Measurements from ENCODE around the gene DNAH17. TPM values are rescaled to one million over a fixed set of nuclear protein-coding genes. Genes with fewer than 3 reads are reported as not detected.

DNAH17 gene
- total and polyA plus RNA-seq, 2 of the 8 experiments (the other 6 are each of a cell fraction or from before 2014, with no cell fraction given): 0.14 to 0.67 TPM

- no peak overlapping the region for H3K27ac ChIP-seq (ENCODE audit: low read depth, low read length)
- no peak overlapping the region for H2BK20ac ChIP-seq (ENCODE audit: low read length)
- no peak overlapping the region for H2AK5ac ChIP-seq (ENCODE audit: low read depth, low read length)
- no peak overlapping the region for H3K18ac ChIP-seq (ENCODE audit: extremely low read depth, low read length)
- H3K14ac ChIP-seq (ENCODE audit: insufficient read length): no peak overlapping the region
- ChIA-PET POLR2A (ENCODE audit: partially characterized antibody) (interaction anchor here (0.6 kb wide), 1 partner anchor 10 kb away, joined by 3 read pairs; no protein-coding TSS in a partner anchor), CTCF (ENCODE audit: partially characterized antibody) (interaction anchor here (0.6 to 3.2 kb wide), 7 partner anchors 10 to 217 kb away, joined by 3 to 19 read pairs (median 4); no protein-coding TSS in a partner anchor)
- 95% methylated on average over 10 of the region's 10 CpGs; no CpG with 5 or more reads in 1 of the 2 experiments for WGBS, 2 experiments (ENCODE audit: extremely low coverage in 1 of 2, insufficient coverage in 1 of 2, insufficient read length in 1 of 2, insufficient replicate concordance in 2 of 2, low coverage in 1 of 2, low lambda C conversion rate in 2 of 2, missing lambda C conversion rate in 1 of 2)
- H4K20me1 ChIP-seq (replicated peaks in 1 of 2; ENCODE audit: control insufficient read depth in 1 of 2, insufficient read depth in 2 of 2, low read length in 2 of 2): no peaks in the 10 kb centered on the region
- H2BK15ac ChIP-seq (ENCODE audit: low read length): no peak overlapping the region
- FAIRE-seq (no peak), DNase-seq (ENCODE audit: low read depth in 1 of 2, low spot score in 2 of 2) (no peak)
- no peaks in the 10 kb centered on the region for H3K79me2 ChIP-seq (ENCODE audit: control insufficient read depth in 1 of 2, insufficient read depth in 2 of 2, low read length in 2 of 2)
- H3K27me3 ChIP-seq (replicated peaks in 1 of 4; ENCODE audit: control insufficient read depth in 3 of 4, extremely low read depth in 1 of 4, insufficient read depth in 3 of 4, low read length in 3 of 4): no peaks in the 10 kb centered on the region
- no peak overlapping the region for H3K23ac ChIP-seq (ENCODE audit: insufficient read length)
- no peak overlapping the region for H2BK12ac ChIP-seq (ENCODE audit: low read depth, low read length)
- H4K5ac ChIP-seq (ENCODE audit: insufficient read length, low read depth, low read length): no peak overlapping the region
- H3K4me2 ChIP-seq (ENCODE audit: insufficient read depth in 1 of 2, low read depth in 2 of 2, low read length in 2 of 2): no peak overlapping the region
- H3K4me1 ChIP-seq (replicated peaks in 1 of 4; ENCODE audit: control insufficient read depth in 3 of 4, insufficient read depth in 4 of 4, low read length in 3 of 4): no peaks in the 10 kb centered on the region
- no peaks in the 10 kb centered on the region for H3K36me3 ChIP-seq (ENCODE audit: control insufficient read depth in 2 of 4, insufficient read depth in 4 of 4, low read length in 3 of 4)
- H2BK120ac ChIP-seq (replicated peaks; ENCODE audit: low read depth, low read length): no peak overlapping the region
- no peak overlapping the region for H3K56ac ChIP-seq (replicated peaks; ENCODE audit: insufficient read length, low read depth, low read length)
- H2AFZ ChIP-seq (ENCODE audit: low read length): no peak overlapping the region
- no peaks in the 10 kb centered on the region for H3K9me3 ChIP-seq (ENCODE audit: insufficient read depth in 2 of 2, low read depth in 1 of 2, low read length in 1 of 2)
- H3K23me2 ChIP-seq (ENCODE audit: low read depth, low read length): 0 out of 2 replicates have a peak, but pooled peaks cover under 1% of the 10 kb centered on the region
- no peak overlapping the region for H2BK5ac ChIP-seq (ENCODE audit: low read depth, low read length)
- H3K79me1 ChIP-seq (ENCODE audit: low read depth, low read length): no peaks in the 10 kb centered on the region
- no peak overlapping the region for H3K9ac ChIP-seq (replicated peaks in 1 of 4; ENCODE audit: extremely low read depth in 1 of 4, low read depth in 3 of 4, low read length in 3 of 4)
- H4K8ac ChIP-seq (ENCODE audit: extremely low read depth, insufficient read depth, low read length): no peak overlapping the region
- H4K91ac ChIP-seq (replicated peaks; ENCODE audit: insufficient read length, low read length): no peak overlapping the region
- no peak overlapping the region for H3K4ac ChIP-seq (replicated peaks; ENCODE audit: insufficient read length, low read depth, low read length)
- no peak overlapping the region for H3K4me3 ChIP-seq (ENCODE audit: extremely low read depth in 1 of 4, insufficient read depth in 2 of 4, low read depth in 3 of 4, low read length in 4 of 4)
- TF ChIP-seq SRF (IDR thresholded peaks at IDR 0.05; ENCODE audit: low read depth, low read length) (no peak), TEAD4 (IDR thresholded peaks at IDR 0.05; ENCODE audit: low read depth, low read length) (no peak), SIX5 (IDR thresholded peaks at IDR 0.05; ENCODE audit: low read depth, low read length) (no peak), HDAC2 (IDR thresholded peaks at IDR 0.05; ENCODE audit: borderline replicate concordance in 1 of 2, low read depth in 2 of 2, low read length in 2 of 2) (no peak), RNF2 (IDR thresholded peaks at IDR 0.05; ENCODE audit: borderline replicate concordance, low read depth, low read length, missing control alignments, poor library complexity, severe bottlenecking) (no peak), HDAC6 (IDR thresholded peaks at IDR 0.05; ENCODE audit: low read depth, low read length) (no peak), FOSL1 (IDR thresholded peaks at IDR 0.05; ENCODE audit: insufficient read depth, low read depth, low read length) (no peak), KDM4A (IDR thresholded peaks at IDR 0.05; ENCODE audit: low read depth, low read length, severe bottlenecking) (no peak), CBX5 (IDR thresholded peaks at IDR 0.05; ENCODE audit: low read depth, low read length) (no peak), EGR1 (IDR thresholded peaks at IDR 0.05; ENCODE audit: borderline replicate concordance, low read depth, low read length) (no peak), SAP30 (IDR thresholded peaks at IDR 0.05; ENCODE audit: insufficient read depth, insufficient replicate concordance, low read length) (no peak), GABPA (IDR thresholded peaks at IDR 0.05; ENCODE audit: borderline replicate concordance, insufficient read depth, low read length) (no peak), JUND (IDR thresholded peaks at IDR 0.05; ENCODE audit: low read length) (no peak), JUN (IDR thresholded peaks at IDR 0.05; ENCODE audit: low read depth, low read length) (no peak)
These were observed 119.1 kb downstream of the DNAH17 start for GRCh38 chr17:78458091-78458490.
